Measurements from ENCODE around the gene EDA2R. TPM values are rescaled to one million over a fixed set of nuclear protein-coding genes. Genes with fewer than 3 reads are reported as not detected.

The EDA2R gene
- total RNA-seq, 1 experiment from 2014 or later = 11.9 TPM

DNA sequence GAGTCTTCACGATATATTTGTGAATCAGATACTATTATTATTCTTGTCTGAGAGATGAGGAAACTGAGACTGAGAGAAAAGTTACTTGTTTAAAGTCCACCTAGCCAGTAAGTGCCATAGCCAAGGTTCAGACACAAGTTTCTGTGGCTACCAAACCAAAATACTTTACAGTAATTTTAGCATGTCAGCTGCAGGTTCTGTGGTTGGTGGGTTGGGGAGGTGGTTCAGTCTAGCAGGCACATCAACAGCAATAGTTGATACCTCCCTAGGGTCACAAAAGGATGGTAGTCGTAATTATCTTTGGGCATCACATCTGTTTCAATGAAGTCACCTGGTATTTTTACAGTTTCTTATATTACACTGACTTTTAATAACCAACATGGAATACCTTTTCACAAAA is 35.6 kb upstream of the EDA2R start (continued):
- TF ChIP-seq FOXP4 (CRISPR knock-in tag; IDR thresholded peaks at IDR 0.05) = no peak

DNA sequence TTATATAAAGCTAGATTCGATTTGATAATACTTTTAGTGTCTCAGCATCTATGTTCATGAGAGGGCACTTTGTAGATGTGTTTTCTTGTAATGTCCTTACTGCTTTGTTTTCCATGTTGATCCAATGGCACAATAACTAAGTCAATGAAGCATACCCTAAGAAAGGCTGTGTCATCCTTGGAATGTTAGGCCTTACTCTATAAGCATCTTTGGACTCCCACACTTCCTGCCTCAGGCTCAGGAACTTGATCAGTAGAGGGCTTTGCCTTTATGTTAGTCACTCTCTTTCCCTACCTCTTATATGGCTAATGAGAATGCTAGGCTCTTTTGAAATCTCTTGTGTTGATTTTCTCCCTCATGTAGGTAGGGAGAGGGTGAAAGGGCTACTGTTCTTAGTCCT is 33.2 kb upstream of the EDA2R start:
- Mint-ChIP-seq H3K4me3 (no peak overlapping the region), H3K4me1 (no peaks in the 10 kb centered on the region), H3K27ac (no peak overlapping the region), H3K27me3 (ENCODE audit: low read depth) (no peaks in the 10 kb centered on the region), H3K36me3 (no peaks in the 10 kb centered on the region), H3K9me3 (peaks cover 4% of the 10 kb centered on the region; the same call in 1 of the 2 replicates)
- no peak for TF ChIP-seq ZNF232 (CRISPR knock-in tag; IDR thresholded peaks at IDR 0.05)
- no peak for TF ChIP-seq FOXP1 (CRISPR knock-in tag; IDR thresholded peaks at IDR 0.05; ENCODE audit: borderline replicate concordance)
- TF ChIP-seq ZMAT4 (CRISPR knock-in tag; IDR thresholded peaks at IDR 0.05) = no peak
- TF ChIP-seq ELF4 (CRISPR knock-in tag; IDR thresholded peaks at IDR 0.05; ENCODE audit: low read depth) = no peak
- no peak for TF ChIP-seq NFYB (CRISPR knock-in tag; conservative IDR thresholded peaks at IDR 0.05; ENCODE audit: low read depth)
- TF ChIP-seq NFATC4 (CRISPR knock-in tag; IDR thresholded peaks at IDR 0.05) = no peak
- no peak for TF ChIP-seq TEAD1 (CRISPR knock-in tag; IDR thresholded peaks at IDR 0.05)
- ChIA-PET POLR2A (no interaction called here), CTCF (no interaction called here)
- no peak for DNase-seq (ENCODE audit: low spot score)
- ATAC-seq = no peak

- Mint-ChIP-seq H3K27me3 (ENCODE audit: low read depth) (peaks cover 7% of the 10 kb centered on the region), H3K27ac (no peak overlapping the region), H3K4me1 (no peaks in the 10 kb centered on the region), H3K36me3 (no peaks in the 10 kb centered on the region), H3K4me3 (no peak overlapping the region), H3K9me3 (no peaks in the 10 kb centered on the region)
- CTCF ChIA-PET = no interaction called here
- TF ChIP-seq JAZF1 (CRISPR knock-in tag; IDR thresholded peaks at IDR 0.05) = no peak
- no peak for TF ChIP-seq KAT7 (CRISPR knock-in tag; IDR thresholded peaks at IDR 0.05; ENCODE audit: borderline replicate concordance)
- no peak for TF ChIP-seq FOXK1 (CRISPR knock-in tag; IDR thresholded peaks at IDR 0.05)
- no peak for TF ChIP-seq ZNF671 (CRISPR knock-in tag; IDR thresholded peaks at IDR 0.05)
- TF ChIP-seq ZBTB43 (CRISPR knock-in tag; IDR thresholded peaks at IDR 0.05) = no peak
- TF ChIP-seq NR1H2 (CRISPR knock-in tag; IDR thresholded peaks at IDR 0.05) = no peak
- TF ChIP-seq TCF7 (CRISPR knock-in tag; IDR thresholded peaks at IDR 0.05; ENCODE audit: low read depth) = no peak
- TF ChIP-seq HMGXB4 (CRISPR knock-in tag; IDR thresholded peaks at IDR 0.05) = no peak
- no peak for TF ChIP-seq ETV6 (CRISPR knock-in tag; IDR thresholded peaks at IDR 0.05)
- TF ChIP-seq MYBL2 (CRISPR knock-in tag; IDR thresholded peaks at IDR 0.05) = no peak
- no peak for TF ChIP-seq SOX15 (CRISPR knock-in tag; IDR thresholded peaks at IDR 0.05)
- TF ChIP-seq ZNF232 (CRISPR knock-in tag; IDR thresholded peaks at IDR 0.05) = no peak
- no peak for TF ChIP-seq ZNF416 (CRISPR knock-in tag; IDR thresholded peaks at IDR 0.05)
- no peak for TF ChIP-seq ZNF396 (CRISPR knock-in tag; IDR thresholded peaks at IDR 0.05; ENCODE audit: borderline replicate concordance)
- TF ChIP-seq, protein P1, sequence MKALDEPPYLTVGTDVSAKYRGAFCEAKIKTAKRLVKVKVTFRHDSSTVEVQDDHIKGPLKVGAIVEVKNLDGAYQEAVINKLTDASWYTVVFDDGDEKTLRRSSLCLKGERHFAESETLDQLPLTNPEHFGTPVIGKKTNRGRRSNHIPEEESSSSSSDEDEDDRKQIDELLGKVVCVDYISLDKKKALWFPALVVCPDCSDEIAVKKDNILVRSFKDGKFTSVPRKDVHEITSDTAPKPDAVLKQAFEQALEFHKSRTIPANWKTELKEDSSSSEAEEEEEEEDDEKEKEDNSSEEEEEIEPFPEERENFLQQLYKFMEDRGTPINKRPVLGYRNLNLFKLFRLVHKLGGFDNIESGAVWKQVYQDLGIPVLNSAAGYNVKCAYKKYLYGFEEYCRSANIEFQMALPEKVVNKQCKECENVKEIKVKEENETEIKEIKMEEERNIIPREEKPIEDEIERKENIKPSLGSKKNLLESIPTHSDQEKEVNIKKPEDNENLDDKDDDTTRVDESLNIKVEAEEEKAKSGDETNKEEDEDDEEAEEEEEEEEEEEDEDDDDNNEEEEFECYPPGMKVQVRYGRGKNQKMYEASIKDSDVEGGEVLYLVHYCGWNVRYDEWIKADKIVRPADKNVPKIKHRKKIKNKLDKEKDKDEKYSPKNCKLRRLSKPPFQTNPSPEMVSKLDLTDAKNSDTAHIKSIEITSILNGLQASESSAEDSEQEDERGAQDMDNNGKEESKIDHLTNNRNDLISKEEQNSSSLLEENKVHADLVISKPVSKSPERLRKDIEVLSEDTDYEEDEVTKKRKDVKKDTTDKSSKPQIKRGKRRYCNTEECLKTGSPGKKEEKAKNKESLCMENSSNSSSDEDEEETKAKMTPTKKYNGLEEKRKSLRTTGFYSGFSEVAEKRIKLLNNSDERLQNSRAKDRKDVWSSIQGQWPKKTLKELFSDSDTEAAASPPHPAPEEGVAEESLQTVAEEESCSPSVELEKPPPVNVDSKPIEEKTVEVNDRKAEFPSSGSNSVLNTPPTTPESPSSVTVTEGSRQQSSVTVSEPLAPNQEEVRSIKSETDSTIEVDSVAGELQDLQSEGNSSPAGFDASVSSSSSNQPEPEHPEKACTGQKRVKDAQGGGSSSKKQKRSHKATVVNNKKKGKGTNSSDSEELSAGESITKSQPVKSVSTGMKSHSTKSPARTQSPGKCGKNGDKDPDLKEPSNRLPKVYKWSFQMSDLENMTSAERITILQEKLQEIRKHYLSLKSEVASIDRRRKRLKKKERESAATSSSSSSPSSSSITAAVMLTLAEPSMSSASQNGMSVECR (CRISPR knock-in tag; IDR thresholded peaks at IDR 0.05; ENCODE audit: borderline replicate concordance) = no peak
- TF ChIP-seq, protein P2, sequence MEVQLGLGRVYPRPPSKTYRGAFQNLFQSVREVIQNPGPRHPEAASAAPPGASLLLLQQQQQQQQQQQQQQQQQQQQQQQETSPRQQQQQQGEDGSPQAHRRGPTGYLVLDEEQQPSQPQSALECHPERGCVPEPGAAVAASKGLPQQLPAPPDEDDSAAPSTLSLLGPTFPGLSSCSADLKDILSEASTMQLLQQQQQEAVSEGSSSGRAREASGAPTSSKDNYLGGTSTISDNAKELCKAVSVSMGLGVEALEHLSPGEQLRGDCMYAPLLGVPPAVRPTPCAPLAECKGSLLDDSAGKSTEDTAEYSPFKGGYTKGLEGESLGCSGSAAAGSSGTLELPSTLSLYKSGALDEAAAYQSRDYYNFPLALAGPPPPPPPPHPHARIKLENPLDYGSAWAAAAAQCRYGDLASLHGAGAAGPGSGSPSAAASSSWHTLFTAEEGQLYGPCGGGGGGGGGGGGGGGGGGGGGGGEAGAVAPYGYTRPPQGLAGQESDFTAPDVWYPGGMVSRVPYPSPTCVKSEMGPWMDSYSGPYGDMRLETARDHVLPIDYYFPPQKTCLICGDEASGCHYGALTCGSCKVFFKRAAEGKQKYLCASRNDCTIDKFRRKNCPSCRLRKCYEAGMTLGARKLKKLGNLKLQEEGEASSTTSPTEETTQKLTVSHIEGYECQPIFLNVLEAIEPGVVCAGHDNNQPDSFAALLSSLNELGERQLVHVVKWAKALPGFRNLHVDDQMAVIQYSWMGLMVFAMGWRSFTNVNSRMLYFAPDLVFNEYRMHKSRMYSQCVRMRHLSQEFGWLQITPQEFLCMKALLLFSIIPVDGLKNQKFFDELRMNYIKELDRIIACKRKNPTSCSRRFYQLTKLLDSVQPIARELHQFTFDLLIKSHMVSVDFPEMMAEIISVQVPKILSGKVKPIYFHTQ (CRISPR knock-in tag; IDR thresholded peaks at IDR 0.05) = no peak
- DNase-seq (ENCODE audit: low spot score) = no peak
- no peak for ATAC-seq
- POLR2A ChIA-PET = no interaction called here
Observed at GRCh38 chrX:66654411-66654810, 15.5 kb upstream of the EDA2R start.
